GM12872 (cell line): Measurements from ENCODE around the gene NEK1.

ENCODE experiments used
- TF ChIP-seq, protein P1 (sequence below): IDR thresholded peaks from 3 replicates; pipeline ENCODE4 v1.5.1; 2011; ENCODE audit warnings: low read depth, mild to moderate bottlenecking, low read length, moderate library complexity; ENCODE audit not compliant: insufficient read depth

The NEK1 gene

DNA sequence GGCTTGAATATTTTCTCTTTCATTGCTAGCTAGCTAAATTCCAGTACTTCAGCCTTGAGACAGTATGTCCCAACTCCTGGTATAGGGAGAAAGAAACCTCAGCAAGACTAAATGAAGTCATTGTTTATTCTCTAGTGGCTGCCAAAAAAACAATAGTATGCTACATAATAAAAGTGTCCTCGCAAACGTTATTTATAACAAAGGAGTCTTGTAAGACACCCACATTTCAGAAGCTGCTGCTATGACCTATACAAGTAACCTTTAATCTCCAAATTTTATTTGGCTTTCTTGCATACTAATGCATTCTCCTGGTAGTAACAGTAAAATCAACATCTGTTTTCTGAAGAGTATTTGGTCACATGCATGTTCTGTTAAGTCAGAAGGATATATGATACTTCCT lies 28.8 kb downstream of the NEK1 start:
- TF ChIP-seq, protein P1, sequence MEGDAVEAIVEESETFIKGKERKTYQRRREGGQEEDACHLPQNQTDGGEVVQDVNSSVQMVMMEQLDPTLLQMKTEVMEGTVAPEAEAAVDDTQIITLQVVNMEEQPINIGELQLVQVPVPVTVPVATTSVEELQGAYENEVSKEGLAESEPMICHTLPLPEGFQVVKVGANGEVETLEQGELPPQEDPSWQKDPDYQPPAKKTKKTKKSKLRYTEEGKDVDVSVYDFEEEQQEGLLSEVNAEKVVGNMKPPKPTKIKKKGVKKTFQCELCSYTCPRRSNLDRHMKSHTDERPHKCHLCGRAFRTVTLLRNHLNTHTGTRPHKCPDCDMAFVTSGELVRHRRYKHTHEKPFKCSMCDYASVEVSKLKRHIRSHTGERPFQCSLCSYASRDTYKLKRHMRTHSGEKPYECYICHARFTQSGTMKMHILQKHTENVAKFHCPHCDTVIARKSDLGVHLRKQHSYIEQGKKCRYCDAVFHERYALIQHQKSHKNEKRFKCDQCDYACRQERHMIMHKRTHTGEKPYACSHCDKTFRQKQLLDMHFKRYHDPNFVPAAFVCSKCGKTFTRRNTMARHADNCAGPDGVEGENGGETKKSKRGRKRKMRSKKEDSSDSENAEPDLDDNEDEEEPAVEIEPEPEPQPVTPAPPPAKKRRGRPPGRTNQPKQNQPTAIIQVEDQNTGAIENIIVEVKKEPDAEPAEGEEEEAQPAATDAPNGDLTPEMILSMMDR = no peak

DNA sequence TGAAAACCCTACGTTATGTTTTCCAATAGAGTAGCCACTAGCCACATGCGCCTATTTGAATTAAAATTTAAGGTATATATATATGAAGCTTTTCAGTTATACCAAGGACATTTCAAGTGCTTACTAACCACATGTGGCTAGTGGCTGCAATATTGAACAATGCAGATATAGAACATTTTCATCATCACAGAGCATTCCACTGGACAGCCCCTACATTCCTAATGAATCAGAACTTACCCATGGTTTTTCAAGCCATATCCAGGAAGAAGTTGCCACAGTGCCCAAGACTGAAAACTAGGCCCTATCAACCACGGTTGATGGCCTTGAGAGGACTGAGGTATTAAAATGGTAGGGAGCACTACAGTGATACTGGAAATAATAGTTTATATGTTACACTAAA lies 29.7 kb downstream of the NEK1 start:
- TF ChIP-seq, protein P1 = no peak

DNA sequence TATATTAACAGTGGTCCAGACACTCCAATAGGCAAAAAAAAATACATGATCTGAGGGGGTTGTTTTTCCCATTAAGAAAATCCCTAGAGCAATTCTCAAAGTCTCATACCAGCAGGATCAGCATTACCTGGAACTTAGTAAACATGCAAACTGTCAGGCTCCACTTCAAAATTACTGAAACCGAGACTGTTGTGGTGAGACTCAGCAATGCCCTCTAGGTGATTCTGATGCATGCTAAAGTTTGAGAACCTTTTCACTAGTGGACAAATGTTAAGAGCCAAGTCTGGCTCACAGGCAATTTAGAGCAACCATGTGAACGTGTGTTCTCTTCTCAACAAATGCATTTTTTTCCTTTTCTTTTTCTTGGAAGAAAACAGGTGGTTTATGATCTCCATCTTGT lies 30.2 kb downstream of the NEK1 start:
- TF ChIP-seq, protein P1 = peak; percentile 18; the same call in 1 of the 3 replicates

DNA sequence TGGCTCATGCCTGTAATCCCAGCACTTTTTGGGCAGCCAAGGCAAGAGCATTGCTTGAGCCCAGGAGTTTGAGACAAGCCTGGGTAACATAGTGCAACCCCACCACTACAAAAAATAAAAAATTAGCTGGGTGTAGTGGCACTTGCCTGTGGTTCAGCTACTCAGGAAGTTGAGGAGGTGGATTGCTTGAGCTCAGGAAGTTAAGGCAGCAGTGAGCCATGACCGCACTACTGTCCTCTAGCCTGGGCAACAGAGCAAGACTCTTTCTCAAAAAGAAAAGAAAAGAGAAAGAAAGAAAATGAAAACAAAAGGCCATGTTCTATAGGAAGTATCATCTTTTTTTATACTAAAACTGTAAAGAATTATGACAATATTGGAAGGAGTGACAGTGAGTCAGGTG lies 38.5 kb downstream of the NEK1 start:
- TF ChIP-seq, protein P1 = no peak

DNA sequence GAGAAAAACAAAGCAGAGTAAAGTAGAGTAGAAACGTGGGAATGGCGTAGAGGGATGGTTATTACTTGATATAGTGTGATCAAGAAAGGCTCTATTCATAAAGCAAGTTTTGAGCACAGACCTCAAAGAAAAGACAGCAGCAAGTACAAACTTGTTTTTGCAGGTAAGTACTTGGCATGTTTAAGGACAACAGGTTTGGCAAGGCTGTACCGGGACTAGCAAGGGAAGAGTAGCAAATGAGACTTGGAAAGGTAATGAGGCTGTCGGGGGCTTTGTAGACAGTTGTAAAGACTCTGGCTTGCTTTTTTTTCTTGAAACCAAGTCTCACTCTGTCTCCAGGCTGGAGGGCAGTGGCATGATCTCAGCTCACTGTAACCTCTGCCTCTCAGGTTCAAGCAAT lies 40.9 kb downstream of the NEK1 start:
- TF ChIP-seq, protein P1 = no peak

DNA sequence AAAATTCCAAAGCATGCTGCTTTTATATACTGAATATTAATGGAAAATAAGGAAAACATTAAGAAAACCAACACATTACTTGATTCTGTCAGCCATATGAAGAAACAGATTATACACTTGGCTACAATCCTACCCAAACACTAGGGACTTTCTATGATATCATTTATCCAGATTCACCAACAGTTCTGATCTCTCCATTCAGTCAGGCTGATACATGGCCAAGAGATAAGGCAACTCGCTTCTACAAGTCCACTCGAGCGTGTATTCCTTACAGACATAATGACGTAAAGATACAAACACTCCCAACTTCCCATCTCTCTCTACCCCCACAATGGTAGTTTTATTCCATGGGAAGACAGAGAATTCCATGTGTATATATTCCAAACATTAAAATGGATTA lies 44.5 kb downstream of the NEK1 start:
- TF ChIP-seq, protein P1 = no peak

DNA sequence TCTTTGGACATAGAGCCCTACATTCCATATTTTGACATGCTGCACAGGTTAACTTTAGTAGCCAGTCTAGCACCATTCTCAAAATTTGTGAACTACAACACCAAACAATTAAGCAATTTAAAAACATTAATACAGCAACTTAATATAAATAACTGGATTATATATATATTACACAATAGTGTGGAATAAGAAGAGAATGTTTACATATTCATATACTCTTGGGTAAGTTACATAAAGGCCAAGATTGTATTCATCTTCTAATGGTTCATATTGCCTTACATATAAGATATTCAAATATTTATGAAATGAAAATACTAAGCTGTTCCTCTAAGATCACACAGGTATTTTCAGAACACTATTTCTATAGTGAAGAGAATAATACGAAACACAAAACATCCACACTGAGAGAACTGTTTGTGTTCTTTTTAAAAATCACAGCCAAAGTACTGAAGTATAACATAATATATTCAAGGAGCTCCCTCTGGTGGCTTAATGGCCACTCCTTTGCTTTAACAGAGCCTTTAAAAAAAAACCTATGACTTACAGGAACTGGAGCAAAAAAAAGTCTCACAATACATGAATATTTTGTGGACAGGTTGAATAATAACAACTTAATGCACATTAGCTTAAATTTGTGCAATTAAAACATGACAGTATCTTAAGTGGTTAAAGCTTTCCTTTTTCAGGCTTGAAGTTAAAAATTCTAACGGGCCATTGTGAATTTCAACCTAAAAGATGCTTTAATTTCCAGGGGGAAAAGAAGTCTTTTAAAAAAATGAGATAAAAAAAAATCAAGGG lies 46.2 kb downstream of the NEK1 start:
- TF ChIP-seq, protein P1 = peak; percentile 57
